Endodermal cell (in vitro differentiated cells): ENCODE data around the gene AXDND1. TPM values are rescaled to one million over a fixed set of nuclear protein-coding genes. Genes with fewer than 3 reads are reported as not detected.

Source experiments
- DNase-seq: peaks from one replicate; pipeline ENCODE4 v3.0.0-alpha.2; 2017
- H3K27ac ChIP-seq: 2 replicates; pipeline ENCODE4 v1.5.1; 2013; ENCODE audit warnings: mild to moderate bottlenecking, low read depth, low read length, moderate library complexity
- H3K27me3 ChIP-seq: 2 replicates; pipeline ENCODE4 v1.6.1; 2013; ENCODE audit warnings: mild to moderate bottlenecking, low read length, moderate library complexity; ENCODE audit not compliant: insufficient read depth, control insufficient read depth, poor library complexity, severe bottlenecking
- H3K36me3 ChIP-seq: 2 replicates; pipeline ENCODE4 v1.7.0; 2013; ENCODE audit warnings: mild to moderate bottlenecking, low read length, moderate library complexity; ENCODE audit not compliant: control insufficient read depth, insufficient read depth
- H3K4me1 ChIP-seq: one replicate; pipeline ENCODE4 v1.7.0; 2013; ENCODE audit warnings: low read length; ENCODE audit not compliant: control insufficient read depth, insufficient read depth
- H3K4me3 ChIP-seq: 2 replicates; pipeline ENCODE4 v1.5.1; 2013; ENCODE audit warnings: mild to moderate bottlenecking, low read length, moderate library complexity
- H3K9ac ChIP-seq: 2 replicates; pipeline ENCODE4 v1.6.1; 2013; ENCODE audit warnings: mild to moderate bottlenecking, low read length, moderate library complexity; ENCODE audit not compliant: poor library complexity, severe bottlenecking; ENCODE audit errors: extremely low read depth
- H3K9me3 ChIP-seq: 2 replicates; pipeline ENCODE4 v1.6.1; 2013; ENCODE audit warnings: mild to moderate bottlenecking, low read length, moderate library complexity; ENCODE audit not compliant: control insufficient read depth
- H3K27ac Mint-ChIP-seq: 2 replicates; pipeline ENCODE4 v1.8.0; 2020; ENCODE audit warnings: mixed read lengths
- H3K27me3 Mint-ChIP-seq: 2 replicates; pipeline ENCODE4 v1.8.0; 2021; ENCODE audit warnings: mild to moderate bottlenecking, mixed read lengths; ENCODE audit not compliant: insufficient read depth
- H3K36me3 Mint-ChIP-seq: 2 replicates; pipeline ENCODE4 v1.8.0; 2020; ENCODE audit warnings: low read depth, mixed read lengths
- H3K4me1 Mint-ChIP-seq: 2 replicates; pipeline ENCODE4 v1.8.0; 2020; ENCODE audit warnings: mixed read lengths
- H3K4me3 Mint-ChIP-seq: 2 replicates; pipeline ENCODE4 v1.8.0; 2020; ENCODE audit warnings: mild to moderate bottlenecking, moderate library complexity, mixed read lengths
- H3K9me3 Mint-ChIP-seq: 2 replicates; pipeline ENCODE4 v1.8.0; 2020; ENCODE audit warnings: mild to moderate bottlenecking, mixed read lengths
- WGBS, 2 experiments: methylation state at CpG; one replicate each; pipeline versions ENCODE4 v1.1.5 to v1.1.7; 2013; ENCODE audit warnings: missing lambda C conversion rate in 2 of 2, mixed read lengths in 1 of 2; ENCODE audit not compliant: insufficient coverage in 1 of 2, insufficient read length in 1 of 2; 5-methylcytosine and 5-hydroxymethylcytosine counted together
- total RNA-seq, 2 donors: library from RNA; stranded (reverse); fragmentation: NEBNext Ultra II Directional in 1 of 2; extraction: Animal tissue kit (Norgen Biotek cat#: 25700) in 1 of 2; gene quantifications; 2 replicates in 1 of 2; 3 replicates in 1 of 2; pipeline ENCODE4 v1.2.1, GENCODE V29; 2021
- TF ChIP-seq, protein P1 (sequence below): fragments of 200-600 bp; sonication (generic); conservative IDR thresholded peaks from 2 replicates; pipeline ENCODE4 v1.5.0; 2021; ENCODE audit warnings: antibody characterized with exemption, mild to moderate bottlenecking

The AXDND1 gene
- total RNA-seq, 2 donors from 2014 or later: 0.69 to 1.3 TPM

- TF ChIP-seq, protein P1, sequence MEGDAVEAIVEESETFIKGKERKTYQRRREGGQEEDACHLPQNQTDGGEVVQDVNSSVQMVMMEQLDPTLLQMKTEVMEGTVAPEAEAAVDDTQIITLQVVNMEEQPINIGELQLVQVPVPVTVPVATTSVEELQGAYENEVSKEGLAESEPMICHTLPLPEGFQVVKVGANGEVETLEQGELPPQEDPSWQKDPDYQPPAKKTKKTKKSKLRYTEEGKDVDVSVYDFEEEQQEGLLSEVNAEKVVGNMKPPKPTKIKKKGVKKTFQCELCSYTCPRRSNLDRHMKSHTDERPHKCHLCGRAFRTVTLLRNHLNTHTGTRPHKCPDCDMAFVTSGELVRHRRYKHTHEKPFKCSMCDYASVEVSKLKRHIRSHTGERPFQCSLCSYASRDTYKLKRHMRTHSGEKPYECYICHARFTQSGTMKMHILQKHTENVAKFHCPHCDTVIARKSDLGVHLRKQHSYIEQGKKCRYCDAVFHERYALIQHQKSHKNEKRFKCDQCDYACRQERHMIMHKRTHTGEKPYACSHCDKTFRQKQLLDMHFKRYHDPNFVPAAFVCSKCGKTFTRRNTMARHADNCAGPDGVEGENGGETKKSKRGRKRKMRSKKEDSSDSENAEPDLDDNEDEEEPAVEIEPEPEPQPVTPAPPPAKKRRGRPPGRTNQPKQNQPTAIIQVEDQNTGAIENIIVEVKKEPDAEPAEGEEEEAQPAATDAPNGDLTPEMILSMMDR: no peak
- Mint-ChIP-seq H3K27ac (no peak overlapping the region), H3K4me1 (no peaks in the 10 kb centered on the region), H3K36me3 (no peaks in the 10 kb centered on the region), H3K27me3 (no peaks in the 10 kb centered on the region), H3K4me3 (no peak overlapping the region), H3K9me3 (no peaks in the 10 kb centered on the region)
- no peak for DNase-seq
- Histone ChIP-seq H3K9me3 (no peaks in the 10 kb centered on the region), H3K36me3 (no peaks in the 10 kb centered on the region), H3K27ac (no peak overlapping the region), H3K27me3 (no peaks in the 10 kb centered on the region), H3K4me1 (no peaks in the 10 kb centered on the region), H3K4me3 (no peak overlapping the region), H3K9ac (no peak overlapping the region)
Observed at GRCh38 chr1:179380299-179380698, 14.5 kb downstream of the AXDND1 start.

- Histone ChIP-seq H3K27me3 (no peaks in the 10 kb centered on the region), H3K27ac (no peak overlapping the region), H3K4me1 (no peaks in the 10 kb centered on the region), H3K4me3 (no peak overlapping the region), H3K9ac (no peak overlapping the region), H3K36me3 (no peaks in the 10 kb centered on the region), H3K9me3 (no peaks in the 10 kb centered on the region)
- DNase-seq: no peak
- WGBS, 2 experiments: 85% methylated on average over 1 of the region's 1 CpG; no CpG with 5 or more reads in 1 of the 2 experiments
- H3K27me3 Mint-ChIP-seq: no peaks in the 10 kb centered on the region
- no peaks in the 10 kb centered on the region for H3K36me3 Mint-ChIP-seq
- no peaks in the 10 kb centered on the region for H3K9me3 Mint-ChIP-seq
- TF ChIP-seq, protein P1: no peak
- no peak overlapping the region for H3K27ac Mint-ChIP-seq
- H3K4me1 Mint-ChIP-seq: no peaks in the 10 kb centered on the region
- no peak overlapping the region for H3K4me3 Mint-ChIP-seq
Observed at GRCh38 chr1:179384027-179384426, 18.3 kb downstream of the AXDND1 start.

DNA sequence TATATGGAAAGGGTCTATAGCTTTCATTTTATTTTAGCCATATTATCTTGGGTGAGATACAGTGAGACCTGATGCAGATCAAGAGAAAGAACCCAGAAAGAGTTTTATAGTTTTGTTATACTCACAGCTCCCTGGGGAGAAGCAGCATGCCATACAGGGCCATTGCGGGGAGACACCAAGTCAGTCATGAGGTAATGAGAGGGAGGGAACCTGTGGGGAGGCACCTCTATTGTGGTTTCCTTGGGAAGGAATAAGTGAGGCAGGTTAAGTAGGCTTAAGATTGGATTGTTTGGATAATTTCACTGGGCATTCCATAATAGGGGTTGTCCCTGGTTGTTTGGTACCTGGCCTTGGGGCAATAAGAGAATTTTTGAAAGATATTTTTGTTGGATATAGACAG lies 19.7 kb downstream of the AXDND1 start:
- H3K9ac ChIP-seq: no peak overlapping the region
- H3K27me3 Mint-ChIP-seq: no peaks in the 10 kb centered on the region
- no peak overlapping the region for H3K27ac Mint-ChIP-seq
- H3K27me3 ChIP-seq: no peaks in the 10 kb centered on the region
- H3K27ac ChIP-seq: no peak overlapping the region
- no peak overlapping the region for H3K4me3 Mint-ChIP-seq
- H3K4me1 Mint-ChIP-seq: no peaks in the 10 kb centered on the region
- WGBS, 2 experiments: 89 to 100% methylated on average over 1 of the region's 1 CpG
- DNase-seq: no peak
- H3K9me3 Mint-ChIP-seq: no peaks in the 10 kb centered on the region
- TF ChIP-seq, protein P1: no peak
- no peaks in the 10 kb centered on the region for H3K9me3 ChIP-seq
- no peaks in the 10 kb centered on the region for H3K4me1 ChIP-seq
- no peaks in the 10 kb centered on the region for H3K36me3 Mint-ChIP-seq
- no peaks in the 10 kb centered on the region for H3K36me3 ChIP-seq
- no peak overlapping the region for H3K4me3 ChIP-seq
